Brain microvascular endothelial cell (primary cell): ENCODE measurements around the gene THEM5.
A peak's percentile ranks its signal among the peaks of the same experiment; 100 is the strongest.

Source experiments
- DNase-seq: peaks from one replicate; pipeline ENCODE4 v3.0.0-alpha.2; 2020
- H3K27ac ChIP-seq: fragments of 250-450 bp; sonication (Bioruptor Pico); 2 replicates; pipeline ENCODE4 v1.5.1; 2020; ENCODE audit warnings: mild to moderate bottlenecking, moderate library complexity
- H3K27me3 ChIP-seq: fragments of 250-450 bp; sonication (Bioruptor Pico); replicated peaks from 2 replicates; pipeline ENCODE4 v1.5.1; 2020; ENCODE audit warnings: mild to moderate bottlenecking
- H3K36me3 ChIP-seq: fragments of 250-450 bp; sonication (Bioruptor Pico); replicated peaks from 2 replicates; pipeline ENCODE4 v1.5.1; 2020; ENCODE audit warnings: mild to moderate bottlenecking
- H3K4me3 ChIP-seq: 2 replicates; pipeline ENCODE4 v1.5.1; 2011; ENCODE audit warnings: low read depth, mild to moderate bottlenecking, control low read depth, low read length, moderate library complexity
- in situ Hi-C: cut with HindIII; loops from 2 replicates; pipeline ENCODE4 v1.10.0; 2017; ENCODE audit warnings: low sequenced_read_pairs, low pct_ligation_motif_present
- TF ChIP-seq, protein P1 (sequence below): IDR thresholded peaks from 2 replicates; pipeline ENCODE4 v1.5.1; 2011; ENCODE audit warnings: low read depth, mild to moderate bottlenecking, moderate library complexity, low read length, control low read depth, inconsistent platforms; ENCODE audit errors: missing control alignments

Gene THEM5

DNA sequence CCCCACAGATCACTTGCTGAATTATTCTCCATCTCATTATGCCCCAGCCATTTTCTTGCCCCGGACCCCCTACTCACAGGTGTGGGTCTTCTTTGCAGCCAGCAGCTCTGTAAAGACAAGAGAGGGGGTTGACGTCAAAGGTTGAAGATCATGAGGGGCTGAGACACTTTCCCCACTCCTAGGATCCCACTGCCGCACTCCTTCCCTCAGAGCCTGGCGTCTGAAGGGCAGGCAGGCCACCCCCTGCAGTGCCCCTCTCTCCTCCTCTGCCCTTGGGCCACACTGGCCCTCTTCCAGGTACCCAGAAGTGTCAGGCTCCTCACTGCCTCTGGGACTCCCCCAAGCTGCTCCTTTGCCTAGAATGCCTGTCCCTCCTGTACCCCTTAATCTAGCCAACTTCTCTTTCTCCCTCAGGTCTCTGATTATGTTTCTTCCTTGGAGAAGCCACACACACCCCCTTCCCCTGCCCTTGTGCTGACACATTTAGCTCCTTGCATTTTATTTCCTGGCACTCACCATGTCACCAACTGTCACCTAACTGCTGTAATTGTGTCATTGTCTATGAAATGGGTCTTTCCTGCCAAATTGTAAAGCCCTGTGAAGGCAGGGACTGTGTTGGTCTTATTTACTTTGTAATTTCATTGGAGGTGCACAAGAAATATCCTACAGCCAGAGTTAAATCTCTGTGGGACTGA, 24.0 kb downstream of the THEM5 start:
- Histone ChIP-seq H3K27ac (no peak overlapping the region), H3K27me3 (no peaks in the 10 kb centered on the region), H3K36me3 (no peaks in the 10 kb centered on the region), H3K4me3 (no peak overlapping the region)
- no peak for DNase-seq
- in situ Hi-C loops, result no loop called here
- TF ChIP-seq, protein P1, sequence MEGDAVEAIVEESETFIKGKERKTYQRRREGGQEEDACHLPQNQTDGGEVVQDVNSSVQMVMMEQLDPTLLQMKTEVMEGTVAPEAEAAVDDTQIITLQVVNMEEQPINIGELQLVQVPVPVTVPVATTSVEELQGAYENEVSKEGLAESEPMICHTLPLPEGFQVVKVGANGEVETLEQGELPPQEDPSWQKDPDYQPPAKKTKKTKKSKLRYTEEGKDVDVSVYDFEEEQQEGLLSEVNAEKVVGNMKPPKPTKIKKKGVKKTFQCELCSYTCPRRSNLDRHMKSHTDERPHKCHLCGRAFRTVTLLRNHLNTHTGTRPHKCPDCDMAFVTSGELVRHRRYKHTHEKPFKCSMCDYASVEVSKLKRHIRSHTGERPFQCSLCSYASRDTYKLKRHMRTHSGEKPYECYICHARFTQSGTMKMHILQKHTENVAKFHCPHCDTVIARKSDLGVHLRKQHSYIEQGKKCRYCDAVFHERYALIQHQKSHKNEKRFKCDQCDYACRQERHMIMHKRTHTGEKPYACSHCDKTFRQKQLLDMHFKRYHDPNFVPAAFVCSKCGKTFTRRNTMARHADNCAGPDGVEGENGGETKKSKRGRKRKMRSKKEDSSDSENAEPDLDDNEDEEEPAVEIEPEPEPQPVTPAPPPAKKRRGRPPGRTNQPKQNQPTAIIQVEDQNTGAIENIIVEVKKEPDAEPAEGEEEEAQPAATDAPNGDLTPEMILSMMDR, result no peak

GRCh38 chr1:151828921-151829320, 24.6 kb downstream of the THEM5 start:
- peak; percentile 12 for DNase-seq
- H3K36me3 ChIP-seq, result no peaks in the 10 kb centered on the region
- no peaks in the 10 kb centered on the region for H3K27me3 ChIP-seq
- TF ChIP-seq, protein P1, result no peak
- H3K27ac ChIP-seq, result no peak overlapping the region
- H3K4me3 ChIP-seq, result no peak overlapping the region
- in situ Hi-C loops, result no loop called here

GRCh38 chr1:151827853-151828252, 25.7 kb downstream of the THEM5 start:
- TF ChIP-seq, protein P1, result no peak
- no peak overlapping the region for H3K27ac ChIP-seq
- peaks cover 4% of the 10 kb centered on the region for H3K27me3 ChIP-seq

GRCh38 chr1:151825751-151826660, 27.5 kb downstream of the THEM5 start:
- TF ChIP-seq, protein P1, result no peak
- Histone ChIP-seq H3K27me3 (peaks cover 6% of the 10 kb centered on the region), H3K4me3 (no peak overlapping the region), H3K36me3 (no peaks in the 10 kb centered on the region), H3K27ac (no peak overlapping the region)
- no peak for DNase-seq
- in situ Hi-C loops, result no loop called here

More at GRCh38 chr1:151827853-151828252, 25.7 kb downstream of the THEM5 start:
- DNase-seq, result no peak
- in situ Hi-C loops, result no loop called here
- no peaks in the 10 kb centered on the region for H3K36me3 ChIP-seq
- no peak overlapping the region for H3K4me3 ChIP-seq

- Histone ChIP-seq H3K27me3 (peaks cover 6% of the 10 kb centered on the region), H3K4me3 (no peak overlapping the region), H3K36me3 (no peaks in the 10 kb centered on the region), H3K27ac (no peak overlapping the region)
- TF ChIP-seq, protein P1, result no peak
- in situ Hi-C loops, result no loop called here
- no peak for DNase-seq
Measured at GRCh38 chr1:151825204-151825603, 28.3 kb downstream of the THEM5 start.
